Heart left ventricle (tissue), 16 donors: ENCODE measurements around the gene ATP5MG. TPM values are rescaled to one million over a fixed set of nuclear protein-coding genes. Genes with fewer than 3 reads are reported as not detected.

Experiments used
- ATAC-seq, 4 donors: fragments of 200-7000 bp; cut with Tn5 transposase; one replicate each; pipeline ENCODE4 v1.9.1; 2020 to 2022; ENCODE audit warnings: moderate library complexity in 4 of 4, mild to moderate bottlenecking in 3 of 4, moderate number of reproducible peaks in 1 of 4
- DNase-seq, 5 donors: peaks; one replicate each; pipeline ENCODE4 v3.0.0-alpha.2; 2020
- H3K27ac ChIP-seq, 12 donors: fragments of 200-600 bp; sonication (generic) in 4 of 12; one replicate each; pipeline versions ENCODE4 v1.5.0 to v1.8.0; 2016 to 2022; ENCODE audit warnings: mild to moderate bottlenecking in 2 of 12
- H3K27me3 ChIP-seq, 9 donors: fragments of 200-600 bp; sonication (generic) in 2 of 9; one replicate each; pipeline versions ENCODE4 v1.5.1 to v1.8.0; 2016 to 2022; ENCODE audit warnings: mild to moderate bottlenecking in 3 of 9
- H3K36me3 ChIP-seq, 9 donors: fragments of 200-600 bp; sonication (generic) in 2 of 9; one replicate each; pipeline versions ENCODE4 v1.5.0 to v1.8.0; 2018 to 2022; ENCODE audit warnings: mild to moderate bottlenecking in 2 of 9
- H3K4me1 ChIP-seq, 12 donors: fragments of 200-600 bp; sonication (generic) in 4 of 12; one replicate each; pipeline versions ENCODE4 v1.5.0 to v1.8.0; 2016 to 2022; ENCODE audit warnings: mild to moderate bottlenecking in 3 of 12
- H3K4me3 ChIP-seq, 12 donors: fragments of 200-600 bp; sonication (generic) in 4 of 12; one replicate each; pipeline versions ENCODE4 v1.5.0 to v1.8.0; 2017 to 2022; ENCODE audit warnings: mild to moderate bottlenecking in 9 of 12, moderate library complexity in 4 of 12
- H3K9me3 ChIP-seq, 12 donors: fragments of 200-600 bp; sonication (generic) in 4 of 12; one replicate each; pipeline versions ENCODE4 v1.5.0 to v1.8.0; 2016 to 2022; ENCODE audit warnings: mild to moderate bottlenecking in 1 of 12
- POLR2A ChIP-seq, 2 donors: fragments of 450-650 bp; IDR thresholded peaks; one replicate each; pipeline ENCODE4 v1.6.1; 2017; ENCODE audit warnings: antibody characterized with exemption in 2 of 2, mild to moderate bottlenecking in 2 of 2, moderate library complexity in 2 of 2
- WGBS, 4 donors: extraction: QIAGEN DNeasy Blood & Tissue Kit in 2 of 4; methylation state at CpG; one replicate each; pipeline versions ENCODE4 v1.1.5 to v1.1.7; 2013 to 2018; 5-methylcytosine and 5-hydroxymethylcytosine counted together
- intact Hi-C, 10 donors: fragments of 100-400 bp; cut with DNase I; formaldehyde crosslinking; loops; one replicate each; pipeline versions ENCODE4 v1.11.1 to v1.14.2; 2022
- polyA plus RNA-seq, 2 donors: library from polyadenylated mRNA; stranded (reverse); fragments of 200-250 nt; gene quantifications; one replicate each; pipeline ENCODE4 v1.2.3, GENCODE V29; 2013
- total RNA-seq, 9 donors: library from RNA; depleted of rRNA in 2 of 9; stranded (reverse); fragments of >200 nt in 2 of 9; fragmentation: NEBNext Ultra II Directional in 3 of 9; extraction: Animal tissue kit (Norgen Biotek cat#: 25700) in 3 of 9; gene quantifications; one replicate each; pipeline versions ENCODE4 v1.1.0 to v1.2.4, GENCODE V29; 2016 to 2023
- TF ChIP-seq, protein P1 (sequence below), 12 donors: fragments of 200-600 bp; sonication (generic) in 4 of 12; IDR thresholded peaks; one replicate each; pipeline versions ENCODE4 v1.5.0 to v1.8.0; 2018 to 2022; ENCODE audit warnings: antibody characterized with exemption in 12 of 12, mild to moderate bottlenecking in 5 of 12
- donor health status: ischemic (EF 13 %, LVEDD 7.1; RV severe dilation, severe dysfunction).
- donor health status: healthy with polysubstance abuse.
- donor health status: DM: no; HTN: yes; CAD: no.
- donor health status: DM: no; HTN: no; CAD: no.
- donor health status: ischemic (EF 25% LVEDD 6.9; RV normal size, moderate dysfunction).
- donor health status: ischemic (EF 25% LVEDD 5.7; RV mildly dilated, moderate dysfunction).
- donor health status: healthy.
- donor health status: DM: yes; HTN: yes; CAD: no.
- donor health status: ischemic (EF 35%, LVEDD 5.7; RV mildly dilated, moderate dysfunction).
- donor health status: nonischemic (EF 11% LVEDD 7.7; RV severe dilation, severe dysfunction).
- donor health status: DM: yes; HTN: yes; CAD: no.
- donor health status: PGD.
- donor health status: ischemic (EF 29% LVEDD 5.4; RV normal size, mild dysfunction).
- donor health status: nonischemic (EF 23%, LVEDD 6.1; RV moderate dilation, normal function).

The ATP5MG gene
- total and polyA plus RNA-seq, 11 donors: 96.4 to 843 (median 559) TPM

DNA sequence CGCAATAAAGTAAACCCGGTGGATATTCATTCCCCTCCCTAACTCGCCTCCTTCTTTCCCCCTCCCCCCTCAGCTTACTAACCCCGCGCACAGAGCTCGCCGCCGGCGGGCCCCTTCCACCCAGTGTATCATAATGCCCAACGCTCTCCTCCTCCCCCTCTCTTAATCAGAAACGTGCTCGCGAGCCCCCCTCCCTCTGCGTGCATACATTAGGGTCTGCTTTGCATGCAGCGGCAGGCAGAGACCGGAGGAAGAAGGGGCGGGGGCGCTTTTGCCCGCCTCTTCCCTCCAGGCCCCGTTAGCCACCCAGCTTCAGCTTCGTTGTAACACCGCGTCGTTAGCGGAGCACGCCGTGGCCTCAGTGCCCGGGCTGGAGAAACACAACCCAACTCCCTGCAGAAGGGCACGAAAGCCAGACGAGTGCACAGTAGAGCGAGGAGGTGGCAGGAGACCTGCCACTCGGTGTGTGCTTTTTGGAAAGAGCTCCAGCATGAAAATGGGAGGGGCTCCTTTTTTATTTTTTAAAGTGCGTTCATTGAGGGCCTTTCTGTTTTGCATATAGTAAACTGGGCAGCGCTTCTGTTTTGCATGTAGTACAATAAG is 34.0 kb downstream of the ATP5MG start:
- Histone ChIP-seq H3K9me3 (no peaks in the 10 kb centered on the region), H3K27ac (peak overlapping the region; percentile 19 to 96 (median 90)), H3K27me3 (no peaks in the 10 kb centered on the region), H3K36me3 (peaks cover 0 to 3% (median 0%) of the 10 kb centered on the region in 9 donors), H3K4me3 (peak overlapping the region; percentile 81 to 99 (median 96)), H3K4me1 (peaks cover 0 to 50% (median 29%) of the 10 kb centered on the region in 12 donors)
- WGBS, 4 donors: 0 to 1% (median 1%) methylated on average over 34 of the region's 34 CpGs
- intact Hi-C loops: loop anchor here in 9 of 10 donors (2.0 to 10.0 kb wide), 5 partner anchors 33 to 52 kb away; partner anchors contain the start of gene ATP5MG (in 7 of the 9)
- no peak for TF ChIP-seq POLR2A (IDR thresholded peaks at IDR 0.05)
- TF ChIP-seq, protein P1, sequence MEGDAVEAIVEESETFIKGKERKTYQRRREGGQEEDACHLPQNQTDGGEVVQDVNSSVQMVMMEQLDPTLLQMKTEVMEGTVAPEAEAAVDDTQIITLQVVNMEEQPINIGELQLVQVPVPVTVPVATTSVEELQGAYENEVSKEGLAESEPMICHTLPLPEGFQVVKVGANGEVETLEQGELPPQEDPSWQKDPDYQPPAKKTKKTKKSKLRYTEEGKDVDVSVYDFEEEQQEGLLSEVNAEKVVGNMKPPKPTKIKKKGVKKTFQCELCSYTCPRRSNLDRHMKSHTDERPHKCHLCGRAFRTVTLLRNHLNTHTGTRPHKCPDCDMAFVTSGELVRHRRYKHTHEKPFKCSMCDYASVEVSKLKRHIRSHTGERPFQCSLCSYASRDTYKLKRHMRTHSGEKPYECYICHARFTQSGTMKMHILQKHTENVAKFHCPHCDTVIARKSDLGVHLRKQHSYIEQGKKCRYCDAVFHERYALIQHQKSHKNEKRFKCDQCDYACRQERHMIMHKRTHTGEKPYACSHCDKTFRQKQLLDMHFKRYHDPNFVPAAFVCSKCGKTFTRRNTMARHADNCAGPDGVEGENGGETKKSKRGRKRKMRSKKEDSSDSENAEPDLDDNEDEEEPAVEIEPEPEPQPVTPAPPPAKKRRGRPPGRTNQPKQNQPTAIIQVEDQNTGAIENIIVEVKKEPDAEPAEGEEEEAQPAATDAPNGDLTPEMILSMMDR (IDR thresholded peaks at IDR 0.05): no peak
- DNase-seq: peak; percentile 40 to 83 (median 57)
- peak; percentile 8 to 39 (median 26) for ATAC-seq

DNA sequence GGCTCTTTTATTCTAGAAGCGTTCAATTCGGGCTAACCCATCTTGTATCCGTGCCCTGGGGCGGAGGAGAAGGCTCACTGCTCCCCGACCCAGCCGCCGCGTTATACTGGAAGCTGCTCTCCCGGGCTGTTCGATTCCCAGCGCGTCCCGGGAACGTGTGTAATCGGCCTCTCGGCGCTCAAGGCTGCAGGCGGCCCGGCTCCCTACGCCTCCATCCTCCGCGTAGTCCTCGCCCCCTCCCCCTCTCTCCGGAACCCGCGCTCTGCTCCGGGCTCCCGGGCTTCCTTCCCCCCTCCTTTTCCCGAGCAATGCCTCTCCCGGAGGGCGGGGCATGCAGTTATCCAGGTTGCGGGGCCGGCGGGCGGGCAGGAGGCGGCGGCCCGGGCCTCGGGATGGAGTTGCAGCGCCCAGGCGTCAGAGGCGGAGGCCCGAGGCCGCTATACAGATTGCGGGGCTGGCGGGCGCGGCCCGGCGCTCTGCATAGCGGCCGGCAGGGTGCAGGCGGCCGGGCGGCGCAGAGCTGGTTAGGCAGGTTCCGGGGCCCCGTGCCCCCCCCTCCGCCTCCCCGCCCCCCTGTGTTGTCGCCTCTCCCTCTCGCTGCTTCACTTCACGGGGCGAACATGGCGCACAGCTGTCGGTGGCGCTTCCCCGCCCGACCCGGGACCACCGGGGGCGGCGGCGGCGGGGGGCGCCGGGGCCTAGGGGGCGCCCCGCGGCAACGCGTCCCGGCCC is 34.7 kb downstream of the ATP5MG start, which contains the start of gene KMT2A:
Gene KMT2A (plus strand): TSS at position 600 of the 732 bp plus-strand sequence. CDS start 21 bp downstream, at position 621.
- H3K4me3 ChIP-seq: peak within 1 kb of the TSS; percentile 81 to 99 (median 96)
- intact Hi-C loops: loop anchor here in 9 of 10 donors (1.0 to 10.0 kb wide), 6 partner anchors 34 to 51 kb away; partner anchors contain the start of gene ATP5MG (in 9 of the 9)
- peak; percentile 93 to 96 (median 94) for ATAC-seq

DNA sequence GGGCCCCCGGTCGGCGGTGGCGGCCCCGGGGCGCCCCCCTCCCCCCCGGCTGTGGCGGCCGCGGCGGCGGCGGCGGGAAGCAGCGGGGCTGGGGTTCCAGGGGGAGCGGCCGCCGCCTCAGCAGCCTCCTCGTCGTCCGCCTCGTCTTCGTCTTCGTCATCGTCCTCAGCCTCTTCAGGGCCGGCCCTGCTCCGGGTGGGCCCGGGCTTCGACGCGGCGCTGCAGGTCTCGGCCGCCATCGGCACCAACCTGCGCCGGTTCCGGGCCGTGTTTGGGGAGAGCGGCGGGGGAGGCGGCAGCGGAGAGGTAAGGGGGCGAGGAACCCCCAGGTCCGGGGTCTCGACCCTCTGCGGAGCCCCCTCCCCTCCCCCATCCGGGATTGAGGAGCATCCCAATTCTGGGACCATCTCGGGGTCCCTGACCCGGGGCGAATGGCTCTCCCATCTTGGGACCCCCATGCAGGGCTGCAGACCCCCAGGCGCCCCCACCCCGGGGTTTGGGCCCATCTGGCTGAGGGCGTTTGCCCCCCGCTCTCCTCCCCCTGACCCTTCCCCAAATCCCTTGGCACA is 35.3 kb downstream of the ATP5MG start:
- Histone ChIP-seq H3K36me3 (peaks cover 0 to 4% (median 0%) of the 10 kb centered on the region in 9 donors), H3K4me3 (peak overlapping the region; percentile 81 to 99 (median 96)), H3K4me1 (peaks cover 0 to 64% (median 40%) of the 10 kb centered on the region in 12 donors), H3K9me3 (no peaks in the 10 kb centered on the region), H3K27ac (peak overlapping the region; percentile 78 to 96 (median 90)), H3K27me3 (no peaks in the 10 kb centered on the region)
- no peak for TF ChIP-seq POLR2A (IDR thresholded peaks at IDR 0.05)
- TF ChIP-seq, protein P1 (IDR thresholded peaks at IDR 0.05): no peak
- no peak for ATAC-seq
- intact Hi-C loops: loop anchor here in 9 of 10 donors (1.0 to 10.0 kb wide), 5 partner anchors 34 to 51 kb away; partner anchors contain the start of gene ATP5MG (in 8 of the 9)
- 0 to 1% (median 1%) methylated on average over 21 to 55 of the region's 55 CpGs for WGBS, 4 donors
- DNase-seq: peak in 4 of 5 donors; percentile 22 to 71 (median 32)

More for the DNA sequence above, 34.7 kb downstream of the ATP5MG start, which contains the start of gene KMT2A:
- peak; percentile 98 to 99 (median 99) for DNase-seq
- Histone ChIP-seq H3K27me3 (no peaks in the 10 kb centered on the region), H3K4me1 (peaks cover 0 to 57% (median 34%) of the 10 kb centered on the region in 12 donors), H3K36me3 (peaks cover 0 to 4% (median 0%) of the 10 kb centered on the region in 9 donors), H3K27ac (peak within 1 kb of the TSS; percentile 78 to 96 (median 90)), H3K9me3 (no peaks in the 10 kb centered on the region)
- TF ChIP-seq, protein P1 (IDR thresholded peaks at IDR 0.05): peak in 1 of 12 donors; percentile 8
- TF ChIP-seq POLR2A (IDR thresholded peaks at IDR 0.05): peak in 1 of 2 donors; percentile 50
- 0 to 1% (median 1%) methylated on average over 46 to 83 of the region's 83 CpGs for WGBS, 4 donors
